GM21723 (cell line): Measurements from ENCODE around the gene OR2AE1.
"Not testable (repeated sequence)": the region's sequence is repeated elsewhere in the genome, so short reads cannot be mapped to it uniquely, and the experiment has no call there.

ENCODE experiments used
- ATAC-seq: cut with Tn5 transposase; IDR thresholded peaks from one replicate; pipeline ENCODE4 v1.9.1; 2021; ENCODE audit warnings: mild to moderate bottlenecking, moderate library complexity; ENCODE audit not compliant: unreplicated experiment

The OR2AE1 gene

GRCh38 chr7:99876933-99877332, at the start of gene OR2AE1:
Gene OR2AE1 (minus strand): TSS chr7:99877033. CDS start chr7:99877033, 0 bp downstream.
- no peak for ATAC-seq

GRCh38 chr7:99926321-99926720, 49.5 kb upstream of the OR2AE1 start:
- ATAC-seq = no peak

GRCh38 chr7:99923200-99923599, 46.4 kb upstream of the OR2AE1 start:
- no peak for ATAC-seq

GRCh38 chr7:99920149-99920548, 43.3 kb upstream of the OR2AE1 start:
- ATAC-seq = no peak

- ATAC-seq = no peak
Measured at GRCh38 chr7:99919814-99920112, 42.9 kb upstream of the OR2AE1 start.

GRCh38 chr7:99918959-99919813, 42.4 kb upstream of the OR2AE1 start, which contains the start of gene TRIM4:
Gene TRIM4 (minus strand): TSS chr7:99919530. CDS start chr7:99919401, 129 bp downstream.
- peak; percentile 96 for ATAC-seq

GRCh38 chr7:99910976-99911375, 34.1 kb upstream of the OR2AE1 start:
- ATAC-seq = no peak

GRCh38 chr7:99901581-99901980, 24.7 kb upstream of the OR2AE1 start:
- ATAC-seq = no peak

- no peak for ATAC-seq
Measured at GRCh38 chr7:99899830-99900519, 23.1 kb upstream of the OR2AE1 start.

GRCh38 chr7:99898836-99899235, 22.0 kb upstream of the OR2AE1 start:
- no peak for ATAC-seq

- ATAC-seq = no peak
Measured at GRCh38 chr7:99898023-99898357, 21.2 kb upstream of the OR2AE1 start.

- ATAC-seq = no peak
Measured at GRCh38 chr7:99897322-99898022, 20.6 kb upstream of the OR2AE1 start.

- ATAC-seq = no peak
Measured at GRCh38 chr7:99894738-99895137, 17.9 kb upstream of the OR2AE1 start.

GRCh38 chr7:99893280-99893679, 16.4 kb upstream of the OR2AE1 start:
- no peak for ATAC-seq

GRCh38 chr7:99890348-99890747, 13.5 kb upstream of the OR2AE1 start:
- ATAC-seq = not testable (repeated sequence)

GRCh38 chr7:99888366-99888765, 11.5 kb upstream of the OR2AE1 start:
- not testable (repeated sequence) for ATAC-seq

GRCh38 chr7:99881370-99881769, 4.5 kb upstream of the OR2AE1 start:
- no peak for ATAC-seq

GRCh38 chr7:99876491-99876890, 342 bp downstream of the OR2AE1 start:
- no peak for ATAC-seq

- ATAC-seq = no peak
Measured at GRCh38 chr7:99868246-99868645, 8.6 kb downstream of the OR2AE1 start.

GRCh38 chr7:99867477-99867876, 9.4 kb downstream of the OR2AE1 start:
- ATAC-seq = not testable (repeated sequence)

- no peak for ATAC-seq
Measured at GRCh38 chr7:99863847-99864440, 12.9 kb downstream of the OR2AE1 start.
